ENCODE results near the gene TMEM44.

GRCh38 chr3:194608981-194609380, 24.2 kb downstream of the TMEM44 start:
- TF ChIP-seq, protein P1, sequence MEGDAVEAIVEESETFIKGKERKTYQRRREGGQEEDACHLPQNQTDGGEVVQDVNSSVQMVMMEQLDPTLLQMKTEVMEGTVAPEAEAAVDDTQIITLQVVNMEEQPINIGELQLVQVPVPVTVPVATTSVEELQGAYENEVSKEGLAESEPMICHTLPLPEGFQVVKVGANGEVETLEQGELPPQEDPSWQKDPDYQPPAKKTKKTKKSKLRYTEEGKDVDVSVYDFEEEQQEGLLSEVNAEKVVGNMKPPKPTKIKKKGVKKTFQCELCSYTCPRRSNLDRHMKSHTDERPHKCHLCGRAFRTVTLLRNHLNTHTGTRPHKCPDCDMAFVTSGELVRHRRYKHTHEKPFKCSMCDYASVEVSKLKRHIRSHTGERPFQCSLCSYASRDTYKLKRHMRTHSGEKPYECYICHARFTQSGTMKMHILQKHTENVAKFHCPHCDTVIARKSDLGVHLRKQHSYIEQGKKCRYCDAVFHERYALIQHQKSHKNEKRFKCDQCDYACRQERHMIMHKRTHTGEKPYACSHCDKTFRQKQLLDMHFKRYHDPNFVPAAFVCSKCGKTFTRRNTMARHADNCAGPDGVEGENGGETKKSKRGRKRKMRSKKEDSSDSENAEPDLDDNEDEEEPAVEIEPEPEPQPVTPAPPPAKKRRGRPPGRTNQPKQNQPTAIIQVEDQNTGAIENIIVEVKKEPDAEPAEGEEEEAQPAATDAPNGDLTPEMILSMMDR (IDR thresholded peaks at IDR 0.05), result no peak
- TF ChIP-seq POLR2A (IDR thresholded peaks at IDR 0.05), result no peak

Measured in body of pancreas (tissue), 4 donors.